A673 (cell line): ENCODE data around the gene SORL1. TPM values are rescaled to one million over a fixed set of nuclear protein-coding genes. Genes with fewer than 3 reads are reported as not detected.

Experiments
- BruUV-seq: library from RNA; stranded (reverse); fragments of 400-500 nt; replicated peaks from 2 replicates; lab custom pipeline; 2021; lab: Mats Ljungman, UMichigan
- CTCF ChIA-PET: fragments of 300-600 bp; sonication (Branson Sonifier 250); formaldehyde crosslinking; loops from one replicate; lab custom pipeline; 2022; ENCODE audit warnings: antibody characterized with exemption; lab: Charles Lee
- POLR2A ChIA-PET: fragments of 300-600 bp; sonication (Branson Sonifier 250); formaldehyde crosslinking; loops from one replicate; lab custom pipeline; 2022; ENCODE audit warnings: antibody characterized with exemption; ENCODE audit not compliant: low non-redundant PET; lab: Charles Lee
- DNase-seq: peaks from one replicate; pipeline ENCODE4 v3.0.0-alpha.2; 2015; ENCODE audit warnings: low spot score
- H3K27ac ChIP-seq: fragments of 200-600 bp; sonication (generic); 2 replicates; pipeline ENCODE4 v1.5.1; 2016; ENCODE audit warnings: mixed run types, low read depth, mild to moderate bottlenecking, mixed read lengths, antibody characterized with exemption, low read length; ENCODE audit not compliant: poor library complexity, severe bottlenecking
- H3K27me3 ChIP-seq: fragments of 200-600 bp; sonication (generic); replicated peaks from 2 replicates; pipeline ENCODE4 v1.6.1; 2017; ENCODE audit warnings: mixed run types, low read depth, mild to moderate bottlenecking, mixed read lengths, antibody characterized with exemption, low read length; ENCODE audit not compliant: insufficient read depth, poor library complexity
- H3K36me3 ChIP-seq: fragments of 200-600 bp; sonication (generic); 2 replicates; pipeline ENCODE4 v1.6.1; 2016; ENCODE audit warnings: mixed run types, mild to moderate bottlenecking, mixed read lengths, antibody characterized with exemption, low read length; ENCODE audit not compliant: insufficient read depth, poor library complexity, severe bottlenecking
- H3K4me1 ChIP-seq: fragments of 200-600 bp; sonication (generic); 2 replicates; pipeline ENCODE4 v1.6.1; 2017; ENCODE audit warnings: mixed run types, mild to moderate bottlenecking, mixed read lengths, antibody characterized with exemption, low read length; ENCODE audit not compliant: insufficient read depth, poor library complexity, severe bottlenecking
- H3K4me3 ChIP-seq: fragments of 200-600 bp; sonication (generic); 2 replicates; pipeline ENCODE4 v1.5.1; 2016; ENCODE audit warnings: low read depth, mixed run types, mild to moderate bottlenecking, mixed read lengths, low read length; ENCODE audit not compliant: poor library complexity, severe bottlenecking
- H3K9me3 ChIP-seq: fragments of 200-600 bp; sonication (generic); 2 replicates; pipeline ENCODE4 v1.6.1; 2016; ENCODE audit warnings: mixed run types, low read depth, mild to moderate bottlenecking, mixed read lengths, antibody characterized with exemption, low read length; ENCODE audit not compliant: poor library complexity, severe bottlenecking
- EZH2 ChIP-seq: fragments of 200-600 bp; sonication (generic); IDR thresholded peaks from 2 replicates; pipeline ENCODE4 v1.6.1; 2017; ENCODE audit warnings: borderline replicate concordance, low read depth, mild to moderate bottlenecking, mixed read lengths, antibody characterized with exemption, low read length; ENCODE audit not compliant: poor library complexity, severe bottlenecking
- intact Hi-C: fragments of 100-400 bp; cut with micrococcal nuclease; formaldehyde crosslinking; loops from one replicate; pipeline ENCODE4 v1.10.0; 2022; ENCODE audit not compliant: unreplicated experiment
- total RNA-seq: library from RNA; stranded (reverse); gene quantifications from 2 replicates; pipeline ENCODE4 v1.2.3, GENCODE V29; 2021
- TF ChIP-seq, protein P1 (sequence below): fragments of 300-800, 200-600 bp; sonication (generic); conservative IDR thresholded peaks from 2 replicates; pipeline ENCODE4 v1.5.1; 2017; ENCODE audit warnings: low read depth, mild to moderate bottlenecking, antibody characterized with exemption, low read length, moderate library complexity, mixed read lengths

Gene SORL1
- total RNA-seq, 1 experiment from 2014 or later: 0.95 TPM

DNA sequence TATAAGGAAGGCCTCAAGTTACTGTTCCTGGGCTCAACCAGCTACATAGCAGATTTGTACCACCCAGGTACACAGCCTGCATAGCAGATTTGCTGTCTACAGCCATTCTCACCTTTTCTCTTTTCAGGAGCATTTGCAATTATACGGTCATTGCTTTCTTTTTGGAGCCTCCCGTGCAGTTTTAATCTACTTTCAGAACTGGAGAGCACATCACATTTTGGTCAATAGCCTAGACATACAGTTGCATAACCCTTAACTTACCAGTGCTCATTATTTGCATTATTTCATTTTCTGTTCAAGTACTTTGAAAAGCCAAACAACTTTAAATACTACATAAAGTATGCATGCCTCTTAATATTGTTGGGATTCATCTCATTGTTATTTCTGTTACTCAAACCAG lies 151.2 kb downstream of the SORL1 start:
- CTCF ChIA-PET: no interaction called here
- no peaks in the 10 kb centered on the region for H3K9me3 ChIP-seq
- no peak for DNase-seq
- no peak for TF ChIP-seq EZH2
- TF ChIP-seq, protein P1, sequence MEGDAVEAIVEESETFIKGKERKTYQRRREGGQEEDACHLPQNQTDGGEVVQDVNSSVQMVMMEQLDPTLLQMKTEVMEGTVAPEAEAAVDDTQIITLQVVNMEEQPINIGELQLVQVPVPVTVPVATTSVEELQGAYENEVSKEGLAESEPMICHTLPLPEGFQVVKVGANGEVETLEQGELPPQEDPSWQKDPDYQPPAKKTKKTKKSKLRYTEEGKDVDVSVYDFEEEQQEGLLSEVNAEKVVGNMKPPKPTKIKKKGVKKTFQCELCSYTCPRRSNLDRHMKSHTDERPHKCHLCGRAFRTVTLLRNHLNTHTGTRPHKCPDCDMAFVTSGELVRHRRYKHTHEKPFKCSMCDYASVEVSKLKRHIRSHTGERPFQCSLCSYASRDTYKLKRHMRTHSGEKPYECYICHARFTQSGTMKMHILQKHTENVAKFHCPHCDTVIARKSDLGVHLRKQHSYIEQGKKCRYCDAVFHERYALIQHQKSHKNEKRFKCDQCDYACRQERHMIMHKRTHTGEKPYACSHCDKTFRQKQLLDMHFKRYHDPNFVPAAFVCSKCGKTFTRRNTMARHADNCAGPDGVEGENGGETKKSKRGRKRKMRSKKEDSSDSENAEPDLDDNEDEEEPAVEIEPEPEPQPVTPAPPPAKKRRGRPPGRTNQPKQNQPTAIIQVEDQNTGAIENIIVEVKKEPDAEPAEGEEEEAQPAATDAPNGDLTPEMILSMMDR: no peak
- no peaks in the 10 kb centered on the region for H3K27me3 ChIP-seq
- no TSS peak for BruUV-seq
- no peaks in the 10 kb centered on the region for H3K4me1 ChIP-seq
- POLR2A ChIA-PET: no interaction called here
- H3K4me3 ChIP-seq: no peak overlapping the region
- H3K27ac ChIP-seq: no peak overlapping the region
- H3K36me3 ChIP-seq: no peaks in the 10 kb centered on the region
- intact Hi-C loops: no loop called here

DNA sequence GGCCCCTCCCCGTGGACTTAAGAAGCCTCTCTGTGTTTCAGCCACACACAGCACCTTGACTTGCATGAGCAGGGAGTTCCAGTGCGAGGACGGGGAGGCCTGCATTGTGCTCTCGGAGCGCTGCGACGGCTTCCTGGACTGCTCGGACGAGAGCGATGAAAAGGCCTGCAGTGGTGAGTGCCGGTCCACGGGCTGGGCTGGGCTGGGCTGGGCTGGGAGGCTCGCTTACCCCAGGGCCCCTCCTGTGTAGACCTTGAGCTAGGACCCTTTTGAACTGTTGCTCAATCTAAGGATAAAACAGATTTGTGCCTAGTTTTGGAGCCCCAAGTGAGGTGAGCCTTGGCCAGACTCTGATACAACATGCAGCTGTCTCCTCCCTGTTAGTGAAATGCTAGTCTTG lies 152.0 kb downstream of the SORL1 start:
- Histone ChIP-seq H3K36me3 (no peaks in the 10 kb centered on the region), H3K4me3 (no peak overlapping the region), H3K4me1 (no peaks in the 10 kb centered on the region), H3K9me3 (no peaks in the 10 kb centered on the region), H3K27ac (no peak overlapping the region), H3K27me3 (no peaks in the 10 kb centered on the region)
- ChIA-PET POLR2A (no interaction called here), CTCF (no interaction called here)
- TF ChIP-seq, protein P1: no peak
- no peak for TF ChIP-seq EZH2
- no TSS peak for BruUV-seq
- intact Hi-C loops: no loop called here
- DNase-seq: no peak

GRCh38 chr11:121606354-121606753 lies 154.2 kb downstream of the SORL1 start:
- no TSS peak for BruUV-seq
- no peak for DNase-seq
- no peak overlapping the region for H3K4me3 ChIP-seq
- H3K9me3 ChIP-seq: no peaks in the 10 kb centered on the region
- CTCF ChIA-PET: no interaction called here
- H3K36me3 ChIP-seq: no peaks in the 10 kb centered on the region
- no peaks in the 10 kb centered on the region for H3K27me3 ChIP-seq
- no peak for TF ChIP-seq EZH2
- TF ChIP-seq, protein P1: no peak
- intact Hi-C loops: no loop called here
- no peak overlapping the region for H3K27ac ChIP-seq
- POLR2A ChIA-PET: no interaction called here
- no peaks in the 10 kb centered on the region for H3K4me1 ChIP-seq
